ENCODE measurements around the gene CLCN3. TPM values are rescaled to one million over a fixed set of nuclear protein-coding genes. Genes with fewer than 3 reads are reported as not detected.
A peak's percentile ranks its signal among the peaks of the same experiment; 100 is the strongest.

The CLCN3 gene
- total and polyA plus RNA-seq, 10 of the 15 experiments (the other 5 are each of a cell fraction or from before 2014, with no cell fraction given): 4.0 to 22.8 (median 11.8) TPM

DNA sequence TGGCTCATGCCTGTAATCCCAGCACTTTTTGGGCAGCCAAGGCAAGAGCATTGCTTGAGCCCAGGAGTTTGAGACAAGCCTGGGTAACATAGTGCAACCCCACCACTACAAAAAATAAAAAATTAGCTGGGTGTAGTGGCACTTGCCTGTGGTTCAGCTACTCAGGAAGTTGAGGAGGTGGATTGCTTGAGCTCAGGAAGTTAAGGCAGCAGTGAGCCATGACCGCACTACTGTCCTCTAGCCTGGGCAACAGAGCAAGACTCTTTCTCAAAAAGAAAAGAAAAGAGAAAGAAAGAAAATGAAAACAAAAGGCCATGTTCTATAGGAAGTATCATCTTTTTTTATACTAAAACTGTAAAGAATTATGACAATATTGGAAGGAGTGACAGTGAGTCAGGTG is 46.5 kb upstream of the CLCN3 start:
- ChIA-PET POLR2A (interaction anchor here (0.6 kb wide), 1 partner anchor 457 kb away, joined by 3 read pairs; no protein-coding TSS in a partner anchor), CTCF (interaction anchor here (0.6 to 1.4 kb wide), 4 partner anchors 20 to 650 kb away, joined by 3 read pairs; no protein-coding TSS in a partner anchor), RAD21 (ENCODE audit: unreplicated experiment) (no interaction called here), SMC1A (ENCODE audit: uncharacterized antibody, unreplicated experiment) (no interaction called here)
- H3K27ac ChIP-seq (ENCODE audit: control insufficient read depth, insufficient read depth): no peak overlapping the region
- no peak overlapping the region for H3K9ac ChIP-seq (ENCODE audit: control insufficient read depth, insufficient read depth, low read length)
- H3K79me2 ChIP-seq (ENCODE audit: control insufficient read depth, insufficient read depth, low read length): no peaks in the 10 kb centered on the region
- no peaks in the 10 kb centered on the region for H4K20me1 ChIP-seq (ENCODE audit: control insufficient read depth, insufficient read depth)
- in situ Hi-C loops (cut with MboI): no loop called here
- H3K36me3 ChIP-seq (ENCODE audit: control insufficient read depth in 2 of 2, insufficient read depth in 2 of 2, low read length in 1 of 2): no peaks in the 10 kb centered on the region; a peak in 1 of 4 replicates
- 70% methylated on average over 1 of the region's 1 CpG for WGBS (ENCODE audit: insufficient coverage, insufficient replicate concordance, low lambda C conversion rate, missing lambda C conversion rate)
- ATAC-seq (peak; percentile 34; the same call in 1 of the 3 replicates), DNase-seq (ENCODE audit: low read depth, low spot score) (no peak), FAIRE-seq (no peak)
- TF ChIP-seq SMARCA5 (IDR thresholded peaks at IDR 0.05) (no peak), CBFB (IDR thresholded peaks at IDR 0.05; ENCODE audit: low read depth) (no peak), IKZF2 (IDR thresholded peaks at IDR 0.05) (no peak), ZNF622 (IDR thresholded peaks at IDR 0.05) (no peak), CREM (IDR thresholded peaks at IDR 0.05; ENCODE audit: low read depth) (no peak), SP1 (IDR thresholded peaks at IDR 0.05; ENCODE audit: low read depth, low read length) (no peak), IRF3 (IDR thresholded peaks at IDR 0.05) (no peak), ZBTB33 (IDR thresholded peaks at IDR 0.05) (no peak), HDGF (IDR thresholded peaks at IDR 0.05) (no peak), PML (IDR thresholded peaks at IDR 0.05; ENCODE audit: low read length) (no peak)
- TF ChIP-seq, protein P1, sequence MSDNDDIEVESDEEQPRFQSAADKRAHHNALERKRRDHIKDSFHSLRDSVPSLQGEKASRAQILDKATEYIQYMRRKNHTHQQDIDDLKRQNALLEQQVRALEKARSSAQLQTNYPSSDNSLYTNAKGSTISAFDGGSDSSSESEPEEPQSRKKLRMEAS (IDR thresholded peaks at IDR 0.05; ENCODE audit: low read depth, low read length): no peak
- TF ChIP-seq, protein P2, sequence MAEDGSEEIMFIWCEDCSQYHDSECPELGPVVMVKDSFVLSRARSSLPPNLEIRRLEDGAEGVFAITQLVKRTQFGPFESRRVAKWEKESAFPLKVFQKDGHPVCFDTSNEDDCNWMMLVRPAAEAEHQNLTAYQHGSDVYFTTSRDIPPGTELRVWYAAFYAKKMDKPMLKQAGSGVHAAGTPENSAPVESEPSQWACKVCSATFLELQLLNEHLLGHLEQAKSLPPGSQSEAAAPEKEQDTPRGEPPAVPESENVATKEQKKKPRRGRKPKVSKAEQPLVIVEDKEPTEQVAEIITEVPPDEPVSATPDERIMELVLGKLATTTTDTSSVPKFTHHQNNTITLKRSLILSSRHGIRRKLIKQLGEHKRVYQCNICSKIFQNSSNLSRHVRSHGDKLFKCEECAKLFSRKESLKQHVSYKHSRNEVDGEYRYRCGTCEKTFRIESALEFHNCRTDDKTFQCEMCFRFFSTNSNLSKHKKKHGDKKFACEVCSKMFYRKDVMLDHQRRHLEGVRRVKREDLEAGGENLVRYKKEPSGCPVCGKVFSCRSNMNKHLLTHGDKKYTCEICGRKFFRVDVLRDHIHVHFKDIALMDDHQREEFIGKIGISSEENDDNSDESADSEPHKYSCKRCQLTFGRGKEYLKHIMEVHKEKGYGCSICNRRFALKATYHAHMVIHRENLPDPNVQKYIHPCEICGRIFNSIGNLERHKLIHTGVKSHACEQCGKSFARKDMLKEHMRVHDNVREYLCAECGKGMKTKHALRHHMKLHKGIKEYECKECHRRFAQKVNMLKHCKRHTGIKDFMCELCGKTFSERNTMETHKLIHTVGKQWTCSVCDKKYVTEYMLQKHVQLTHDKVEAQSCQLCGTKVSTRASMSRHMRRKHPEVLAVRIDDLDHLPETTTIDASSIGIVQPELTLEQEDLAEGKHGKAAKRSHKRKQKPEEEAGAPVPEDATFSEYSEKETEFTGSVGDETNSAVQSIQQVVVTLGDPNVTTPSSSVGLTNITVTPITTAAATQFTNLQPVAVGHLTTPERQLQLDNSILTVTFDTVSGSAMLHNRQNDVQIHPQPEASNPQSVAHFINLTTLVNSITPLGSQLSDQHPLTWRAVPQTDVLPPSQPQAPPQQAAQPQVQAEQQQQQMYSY (CRISPR knock-in tag; IDR thresholded peaks at IDR 0.05): no peak
- TF ChIP-seq, protein P3, sequence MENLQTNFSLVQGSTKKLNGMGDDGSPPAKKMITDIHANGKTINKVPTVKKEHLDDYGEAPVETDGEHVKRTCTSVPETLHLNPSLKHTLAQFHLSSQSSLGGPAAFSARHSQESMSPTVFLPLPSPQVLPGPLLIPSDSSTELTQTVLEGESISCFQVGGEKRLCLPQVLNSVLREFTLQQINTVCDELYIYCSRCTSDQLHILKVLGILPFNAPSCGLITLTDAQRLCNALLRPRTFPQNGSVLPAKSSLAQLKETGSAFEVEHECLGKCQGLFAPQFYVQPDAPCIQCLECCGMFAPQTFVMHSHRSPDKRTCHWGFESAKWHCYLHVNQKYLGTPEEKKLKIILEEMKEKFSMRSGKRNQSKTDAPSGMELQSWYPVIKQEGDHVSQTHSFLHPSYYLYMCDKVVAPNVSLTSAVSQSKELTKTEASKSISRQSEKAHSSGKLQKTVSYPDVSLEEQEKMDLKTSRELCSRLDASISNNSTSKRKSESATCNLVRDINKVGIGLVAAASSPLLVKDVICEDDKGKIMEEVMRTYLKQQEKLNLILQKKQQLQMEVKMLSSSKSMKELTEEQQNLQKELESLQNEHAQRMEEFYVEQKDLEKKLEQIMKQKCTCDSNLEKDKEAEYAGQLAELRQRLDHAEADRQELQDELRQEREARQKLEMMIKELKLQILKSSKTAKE (IDR thresholded peaks at IDR 0.05; ENCODE audit: low read depth, poor library complexity, severe bottlenecking): no peak
- H2AFZ ChIP-seq (ENCODE audit: control insufficient read depth, low read depth, low read length): no peak overlapping the region
- BruUV-seq (replicated peaks): no TSS peak
- H3K9me3 ChIP-seq (replicated peaks; ENCODE audit: control insufficient read depth, insufficient read depth, low read length): no peaks in the 10 kb centered on the region
- no peaks in the 10 kb centered on the region for H3K4me1 ChIP-seq (ENCODE audit: control insufficient read depth, insufficient read depth, low read length)
- no peak overlapping the region for H3K4me3 ChIP-seq
- H3K4me2 ChIP-seq (ENCODE audit: control insufficient read depth, insufficient read depth): no peak overlapping the region
- intact Hi-C loops (cut with micrococcal nuclease; ENCODE audit: unreplicated experiment): no loop called here
- no peaks in the 10 kb centered on the region for H3K27me3 ChIP-seq (replicated peaks in 1 of 2; ENCODE audit: control insufficient read depth in 2 of 2, insufficient read depth in 2 of 2, low read length in 1 of 2)
